GM23338 (cell line): ENCODE results near the gene SEC14L3. TPM values are rescaled to one million over a fixed set of nuclear protein-coding genes. Genes with fewer than 3 reads are reported as not detected.

ENCODE experiments used
- ATAC-seq: fragments of 200-7000 bp; cut with Tn5 transposase; 3 replicates; pipeline ENCODE4 v1.9.1; 2020
- DNase-seq: peaks from one replicate; pipeline ENCODE4 v3.0.0-alpha.2; 2015; ENCODE audit warnings: low spot score
- H2AFZ ChIP-seq: fragments of 200-600 bp; sonication (generic); 2 replicates; pipeline ENCODE4 v1.8.0; 2016; ENCODE audit warnings: antibody characterized with exemption, mild to moderate bottlenecking, moderate library complexity
- H3F3A ChIP-seq: fragments of 200-600 bp; sonication (generic); replicated peaks from 2 replicates; pipeline ENCODE4 v1.8.0; 2017; ENCODE audit warnings: antibody characterized with exemption, mixed run types, low read depth
- H3K27ac ChIP-seq: fragments of 200-600 bp; sonication (generic); 2 replicates; pipeline ENCODE4 v1.6.1; 2016; ENCODE audit warnings: low read depth
- H3K27me3 ChIP-seq: fragments of 200-600 bp; sonication (generic); 2 replicates; pipeline ENCODE4 v1.8.0; 2016; ENCODE audit warnings: mild to moderate bottlenecking, mixed run types, moderate library complexity; ENCODE audit not compliant: insufficient read depth
- H3K36me3 ChIP-seq: fragments of 200-600 bp; sonication (generic); 2 replicates; pipeline ENCODE4 v1.8.0; 2016; ENCODE audit warnings: mild to moderate bottlenecking; ENCODE audit not compliant: insufficient read depth
- H3K4me1 ChIP-seq: fragments of 200-600 bp; sonication (generic); 2 replicates; pipeline ENCODE4 v1.8.0; 2016; ENCODE audit warnings: mild to moderate bottlenecking, moderate library complexity; ENCODE audit not compliant: insufficient read depth
- H3K4me2 ChIP-seq: fragments of 200-600 bp; sonication (generic); 2 replicates; pipeline ENCODE4 v1.7.1; 2017; ENCODE audit warnings: mixed run types
- H3K4me3 ChIP-seq: fragments of 200-600 bp; sonication (generic); 2 replicates; pipeline ENCODE4 v1.6.1; 2016; ENCODE audit warnings: mixed run types
- H3K79me2 ChIP-seq: fragments of 200-600 bp; sonication (generic); replicated peaks from 2 replicates; pipeline ENCODE4 v1.8.0; 2017; ENCODE audit warnings: mild to moderate bottlenecking; ENCODE audit not compliant: insufficient read depth
- H3K9me2 ChIP-seq: fragments of 200-600 bp; sonication (generic); 2 replicates; pipeline ENCODE4 v1.8.0; 2017; ENCODE audit not compliant: insufficient read depth
- H4K20me1 ChIP-seq: fragments of 200-600 bp; sonication (generic); replicated peaks from 2 replicates; pipeline ENCODE4 v1.8.0; 2017; ENCODE audit warnings: mild to moderate bottlenecking; ENCODE audit not compliant: insufficient read depth
- H3K27ac Mint-ChIP-seq: 2 replicates; pipeline ENCODE4 v1.8.0; 2020; ENCODE audit warnings: inconsistent platforms, mild to moderate bottlenecking, moderate library complexity, mixed read lengths
- H3K27me3 Mint-ChIP-seq: 3 replicates; pipeline ENCODE4 v1.8.0; 2022; ENCODE audit warnings: low read depth, mild to moderate bottlenecking, moderate library complexity, mixed read lengths, inconsistent platforms; ENCODE audit not compliant: insufficient read depth, poor library complexity
- H3K36me3 Mint-ChIP-seq: 3 replicates; pipeline ENCODE4 v1.8.0; 2021; ENCODE audit warnings: low read depth, mild to moderate bottlenecking, inconsistent platforms, moderate library complexity, mixed read lengths
- H3K4me1 Mint-ChIP-seq: 3 replicates; pipeline ENCODE4 v1.8.0; 2020; ENCODE audit warnings: mild to moderate bottlenecking, inconsistent platforms, mixed read lengths
- H3K4me3 Mint-ChIP-seq: 3 replicates; pipeline ENCODE4 v1.8.0; 2021; ENCODE audit warnings: moderate library complexity, mild to moderate bottlenecking, inconsistent platforms, mixed read lengths
- H3K9me3 Mint-ChIP-seq: 3 replicates; pipeline ENCODE4 v1.8.0; 2020; ENCODE audit warnings: moderate library complexity, mild to moderate bottlenecking, inconsistent platforms, mixed read lengths
- CREB1 ChIP-seq: fragments of 250-450 bp; sonication (Bioruptor Pico); IDR thresholded peaks from 2 replicates; pipeline ENCODE4 v1.5.0; 2020; ENCODE audit warnings: low read depth, mild to moderate bottlenecking, moderate library complexity
- CTCF ChIP-seq, 2 experiments: fragments of 200-600 bp in 1 of 2; sonication (generic) in 1 of 2; conservative IDR thresholded peaks; 2 replicates each; pipeline versions ENCODE4 v1.5.1 to v1.6.1; 2016 to 2017; ENCODE audit warnings: antibody characterized with exemption in 2 of 2, low read depth in 2 of 2, mild to moderate bottlenecking in 2 of 2, moderate library complexity in 1 of 2
- ETS1 ChIP-seq: IDR thresholded peaks from 2 replicates; pipeline ENCODE4 v1.6.1; 2016; ENCODE audit warnings: antibody characterized with exemption
- EZH2 ChIP-seq: fragments of 200-600 bp; sonication (generic); IDR thresholded peaks from one replicate; pipeline ENCODE4 v1.8.0; 2017; ENCODE audit warnings: antibody characterized with exemption, mild to moderate bottlenecking, low read depth; ENCODE audit not compliant: unreplicated experiment
- EZH2phosphoT487 ChIP-seq: fragments of 200-600 bp; sonication (generic); IDR thresholded peaks from one replicate; pipeline ENCODE4 v1.8.1; 2018; ENCODE audit warnings: antibody characterized with exemption; ENCODE audit not compliant: unreplicated experiment
- JUNB ChIP-seq: IDR thresholded peaks from one replicate; pipeline ENCODE4 v1.6.1; 2016; ENCODE audit warnings: antibody characterized with exemption; ENCODE audit not compliant: unreplicated experiment
- NANOG ChIP-seq: IDR thresholded peaks from 2 replicates; pipeline ENCODE4 v1.6.1; 2016; ENCODE audit warnings: antibody characterized with exemption, borderline replicate concordance
- POLR2AphosphoS5 ChIP-seq: IDR thresholded peaks from 2 replicates; pipeline ENCODE4 v1.6.1; 2016; ENCODE audit warnings: antibody characterized with exemption, low read depth
- REST ChIP-seq: IDR thresholded peaks from one replicate; pipeline ENCODE4 v1.6.1; 2018; ENCODE audit warnings: antibody characterized with exemption; ENCODE audit not compliant: unreplicated experiment
- STAT1 ChIP-seq: IDR thresholded peaks from one replicate; pipeline ENCODE4 v1.6.1; 2016; ENCODE audit warnings: antibody characterized with exemption; ENCODE audit not compliant: unreplicated experiment
- ZNF114 ChIP-seq: fragments of 250-450 bp; sonication (Bioruptor Pico); IDR thresholded peaks from 2 replicates; pipeline ENCODE4 v1.5.0; 2020; ENCODE audit warnings: mild to moderate bottlenecking, moderate library complexity
- ZNF331 ChIP-seq: fragments of 250-450 bp; sonication (Bioruptor Pico); IDR thresholded peaks from 2 replicates; pipeline ENCODE4 v1.5.0; 2020; ENCODE audit warnings: low read depth, mild to moderate bottlenecking, moderate library complexity
- ZNF462 ChIP-seq: fragments of 250-450 bp; sonication (Bioruptor Pico); IDR thresholded peaks from 2 replicates; pipeline ENCODE4 v1.5.0; 2020; ENCODE audit warnings: mild to moderate bottlenecking, moderate library complexity
- polyA plus RNA-seq: library from polyadenylated mRNA; unstranded; fragments of >200 nt; fragmentation: Nextera tagmentation; extraction: Ambion mirVana; gene quantifications from 2 replicates; pipeline ENCODE4 v1.2.1, GENCODE V29; 2016
- total RNA-seq: library from RNA; depleted of rRNA; stranded (reverse); fragments of >200 nt; shearing (Covaris generic); gene quantifications from 2 replicates; pipeline ENCODE4 v1.2.3, GENCODE V29; 2014

SEC14L3 gene
- total and polyA plus RNA-seq, 2 experiments from 2014 or later: not detected

GRCh38 chr22:30492144-30492543 lies 20.3 kb upstream of the SEC14L3 start:
- H3K9me2 ChIP-seq: no peaks in the 10 kb centered on the region
- Mint-ChIP-seq H3K27me3 (peaks cover 8% of the 10 kb centered on the region), H3K9me3 (no peaks in the 10 kb centered on the region)

More at GRCh38 chr22:30492144-30492543, 20.3 kb upstream of the SEC14L3 start:
- Histone ChIP-seq H3K4me2 (no peak overlapping the region), H3K36me3 (no peaks in the 10 kb centered on the region), H3K27me3 (no peaks in the 10 kb centered on the region), H3K27ac (no peak overlapping the region), H3K4me3 (no peak overlapping the region), H3F3A (no peaks in the 10 kb centered on the region), H3K79me2 (no peaks in the 10 kb centered on the region), H2AFZ (no peak overlapping the region), H3K4me1 (no peaks in the 10 kb centered on the region), H4K20me1 (no peaks in the 10 kb centered on the region)
- Mint-ChIP-seq H3K36me3 (no peaks in the 10 kb centered on the region), H3K27ac (no peak overlapping the region), H3K4me3 (no peak overlapping the region), H3K4me1 (peaks cover 7% of the 10 kb centered on the region; the same call in 2 of the 3 replicates)
- TF ChIP-seq EZH2 (no peak), ZNF114 (CRISPR knock-in tag) (no peak), ZNF331 (no peak), ETS1 (no peak), REST (no peak), ZNF462 (no peak), STAT1 (no peak), NANOG (no peak), POLR2AphosphoS5 (no peak), EZH2phosphoT487 (no peak), JUNB (no peak), CREB1 (CRISPR knock-in tag) (no peak), CTCF (conservative IDR thresholded peaks at IDR 0.05; ENCODE audit: low read depth in 2 of 2) (no peak)
- DNase-seq (no peak), ATAC-seq (no peak)
